Activated CD4-positive, alpha-beta T cell treated with anti-CD3 and anti-CD28 coated beads, Interleukin-10, Interleukin-2, amounts not matched to agents 100 ng/mL and 50 ng/mL, durations not matched to agents 16 hours and 8 hours (primary cell): ENCODE results near the gene WNT11.
"Not testable (repeated sequence)": the region's sequence is repeated elsewhere in the genome, so short reads cannot be mapped to it uniquely, and the experiment has no call there.

Experiments used
- DNase-seq: peaks from one replicate; pipeline ENCODE4 v3.0.0-alpha.2; 2020

The WNT11 gene

DNA sequence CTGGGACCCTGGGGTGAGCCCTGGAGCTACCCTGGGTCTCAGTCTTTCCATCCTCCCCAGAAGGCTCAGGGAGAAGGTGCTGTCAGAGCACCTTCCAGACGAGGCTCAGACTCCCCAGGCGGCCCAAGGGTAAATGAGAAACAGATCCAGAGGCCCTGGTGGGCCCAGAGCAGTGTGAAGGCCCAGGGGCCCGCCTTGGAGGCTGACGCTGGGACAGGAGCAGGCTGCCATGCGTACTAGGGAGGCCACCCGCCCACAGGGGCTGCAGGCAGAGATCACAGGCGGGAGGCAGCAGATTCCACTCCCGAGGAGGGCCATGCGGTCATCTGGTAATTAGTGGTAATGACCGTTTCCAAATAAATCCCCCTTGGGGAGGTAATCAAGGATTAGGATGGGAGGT, 5.2 kb downstream of the WNT11 start:
- no peak for DNase-seq

GRCh38 chr11:76200006-76200940, 6.0 kb downstream of the WNT11 start:
- DNase-seq = no peak

DNA sequence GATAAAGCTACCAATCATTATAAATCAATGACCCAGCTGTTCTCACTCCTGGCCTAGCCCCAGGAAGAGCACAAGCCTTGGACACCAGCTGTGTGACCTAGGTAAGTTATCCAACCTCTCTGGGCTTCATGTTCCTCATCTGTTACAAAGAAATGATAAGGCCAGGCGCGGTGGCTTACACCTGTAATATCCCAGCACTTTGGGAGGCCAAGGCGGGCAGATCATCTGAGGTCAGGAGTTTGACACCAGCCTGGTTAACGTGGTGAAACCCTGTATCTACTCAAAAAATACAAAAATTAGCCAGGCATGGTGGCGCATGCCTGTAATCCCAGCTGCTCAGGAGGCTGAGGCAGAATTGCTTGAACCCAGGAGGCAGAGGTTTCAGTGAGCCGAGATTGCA, 7.6 kb downstream of the WNT11 start:
- DNase-seq = not testable (repeated sequence)

DNA sequence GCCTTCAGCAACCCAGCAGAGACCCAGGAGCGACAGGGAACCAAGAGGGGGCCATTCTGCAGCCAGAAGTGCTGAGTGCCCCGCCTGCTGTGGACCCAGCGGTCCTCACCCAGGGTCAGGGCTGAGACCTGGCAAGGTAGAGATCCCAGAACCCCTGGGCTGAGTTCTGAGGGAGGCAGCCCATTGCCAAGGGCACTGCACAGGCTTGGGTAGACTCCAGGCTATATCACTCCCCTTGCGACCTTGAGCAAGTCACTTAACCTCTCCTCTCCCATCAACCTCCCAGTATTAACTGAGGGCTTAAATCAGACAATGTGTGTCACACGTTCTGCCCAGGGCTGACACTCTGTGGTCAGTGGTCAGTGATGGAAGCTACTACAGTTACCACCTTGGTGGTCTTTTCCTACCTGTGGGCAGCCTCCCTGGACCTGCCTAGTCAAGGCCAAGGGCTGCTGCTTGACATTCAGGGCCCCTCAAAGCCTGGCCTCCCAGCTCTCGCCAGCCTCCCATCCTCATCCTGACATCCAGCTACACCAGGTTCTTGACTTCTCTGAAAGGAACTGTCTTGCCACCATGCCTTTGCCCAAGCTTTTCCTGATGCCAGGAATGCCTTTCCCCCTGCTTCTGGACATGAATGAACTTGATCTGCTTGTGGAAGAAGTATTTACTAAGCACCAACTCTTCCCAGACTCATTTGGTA, 8.2 kb downstream of the WNT11 start:
- DNase-seq = no peak

DNA sequence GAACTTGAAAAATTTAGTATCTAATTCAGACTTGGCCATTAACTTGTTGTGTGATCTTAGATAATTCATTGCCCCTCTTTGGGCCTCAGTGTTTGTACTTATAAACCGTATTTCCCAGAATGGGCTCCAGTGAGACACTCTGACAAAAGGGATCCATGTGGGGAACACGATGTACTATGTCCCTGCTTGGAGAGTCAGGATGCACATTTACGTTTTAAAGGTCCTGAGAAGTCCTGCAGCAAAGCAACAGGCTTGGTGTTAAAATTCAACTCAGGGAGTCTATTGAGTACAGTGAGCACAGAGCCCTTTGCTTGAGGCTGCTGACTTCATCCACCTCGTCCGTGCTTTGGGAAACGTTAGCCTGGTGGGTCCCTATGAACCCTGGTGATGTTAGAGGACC, 9.0 kb downstream of the WNT11 start:
- no peak for DNase-seq

DNA sequence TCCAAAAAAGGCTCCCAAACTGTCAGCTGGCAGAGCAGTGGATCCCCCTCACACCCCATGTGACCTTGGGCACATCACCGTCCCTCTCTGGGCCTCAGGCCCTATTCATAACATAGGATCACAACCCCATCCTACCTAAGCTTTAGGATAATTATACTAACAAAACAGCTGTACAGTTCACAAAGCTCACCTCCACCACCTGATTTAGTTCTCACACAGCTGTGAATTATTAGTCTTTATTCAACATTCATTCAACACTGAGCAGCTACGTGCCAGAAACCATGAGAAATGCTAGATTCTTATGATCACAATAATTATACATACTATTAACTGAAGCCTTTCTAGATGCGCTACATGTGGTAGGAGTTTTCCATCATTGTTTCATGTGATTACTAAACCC, 9.5 kb downstream of the WNT11 start:
- DNase-seq = no peak

- DNase-seq = no peak
Measured at GRCh38 chr11:76194872-76195668, 11.2 kb downstream of the WNT11 start.

DNA sequence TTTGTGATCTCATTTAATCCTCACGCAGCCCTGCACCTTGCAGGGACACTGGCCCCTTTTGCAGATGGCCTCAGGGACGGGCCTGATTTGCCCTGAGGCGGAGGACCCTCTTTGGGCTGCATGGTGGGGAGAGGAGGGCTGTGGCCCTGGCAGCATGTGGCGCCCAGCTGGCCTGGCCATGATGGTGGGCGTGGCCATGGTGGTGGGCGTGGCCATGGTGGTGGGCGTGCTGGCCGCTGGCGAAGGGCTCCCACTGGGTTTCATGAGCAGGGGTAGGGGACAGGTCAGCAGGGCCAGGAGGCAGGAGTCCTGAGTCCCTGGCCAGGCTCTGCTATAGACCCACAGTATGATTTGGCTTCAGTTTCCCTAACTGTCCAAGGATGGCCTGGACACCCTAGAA, 13.1 kb downstream of the WNT11 start:
- no peak for DNase-seq

DNA sequence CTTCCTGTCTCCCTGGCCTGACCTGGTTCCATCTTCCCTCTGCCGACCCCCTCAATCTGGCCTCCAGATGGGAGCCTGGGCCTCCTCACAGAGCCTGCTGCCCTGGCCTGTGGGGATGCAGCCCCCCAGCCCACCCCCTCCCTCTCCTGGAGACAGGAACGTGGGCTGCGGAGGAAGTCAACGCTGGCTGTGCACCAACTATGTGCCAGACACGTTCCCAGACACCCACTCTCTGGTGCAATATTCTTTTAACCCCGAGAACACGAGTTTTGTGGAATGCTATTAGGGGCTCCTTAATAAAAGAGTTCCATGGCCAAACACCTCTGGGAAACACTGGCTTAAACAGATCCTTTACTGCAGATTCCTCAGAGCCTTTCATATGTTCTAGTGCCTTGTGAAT, 15.9 kb downstream of the WNT11 start:
- no peak for DNase-seq

DNA sequence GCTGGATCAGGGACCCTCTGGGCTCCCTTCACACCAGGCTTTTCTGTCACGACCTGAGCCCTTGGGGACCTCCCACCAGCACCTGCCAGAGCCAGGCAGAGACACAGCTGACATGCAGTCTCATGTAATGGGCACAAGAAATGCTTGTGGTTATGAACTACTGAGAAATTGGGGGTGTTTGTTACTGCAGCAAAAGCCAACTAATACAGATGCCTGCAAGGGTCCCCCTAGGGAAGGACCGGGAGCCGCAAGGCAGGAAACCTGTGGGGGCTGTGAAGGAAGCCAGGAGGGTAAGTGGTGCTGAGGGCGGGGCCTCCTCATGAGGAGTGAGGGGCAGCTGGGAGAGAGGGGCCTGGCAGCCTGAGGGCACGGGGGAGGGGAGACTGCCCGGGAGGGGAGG, 16.6 kb downstream of the WNT11 start:
- DNase-seq = no peak

DNA sequence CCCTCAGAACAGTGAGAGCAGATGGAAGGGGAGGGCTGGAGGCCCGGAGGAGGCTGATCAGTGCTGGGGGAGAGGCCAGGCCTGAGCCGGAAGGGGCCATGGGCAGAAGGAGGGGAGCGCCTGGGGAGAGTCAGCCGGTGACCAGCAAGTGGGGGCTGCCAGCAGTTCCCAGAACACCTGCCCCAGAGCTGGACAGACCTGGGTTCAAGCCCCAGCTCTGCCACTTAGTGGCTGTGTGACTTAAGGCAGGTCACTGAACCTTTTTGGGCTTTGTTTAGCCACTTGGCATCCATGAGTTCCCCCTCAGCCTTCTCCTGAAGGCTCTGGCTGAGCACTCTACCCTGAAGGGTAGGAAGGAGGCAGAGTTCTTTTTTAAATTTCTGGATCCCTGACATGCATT, 17.4 kb downstream of the WNT11 start:
- DNase-seq = no peak

DNA sequence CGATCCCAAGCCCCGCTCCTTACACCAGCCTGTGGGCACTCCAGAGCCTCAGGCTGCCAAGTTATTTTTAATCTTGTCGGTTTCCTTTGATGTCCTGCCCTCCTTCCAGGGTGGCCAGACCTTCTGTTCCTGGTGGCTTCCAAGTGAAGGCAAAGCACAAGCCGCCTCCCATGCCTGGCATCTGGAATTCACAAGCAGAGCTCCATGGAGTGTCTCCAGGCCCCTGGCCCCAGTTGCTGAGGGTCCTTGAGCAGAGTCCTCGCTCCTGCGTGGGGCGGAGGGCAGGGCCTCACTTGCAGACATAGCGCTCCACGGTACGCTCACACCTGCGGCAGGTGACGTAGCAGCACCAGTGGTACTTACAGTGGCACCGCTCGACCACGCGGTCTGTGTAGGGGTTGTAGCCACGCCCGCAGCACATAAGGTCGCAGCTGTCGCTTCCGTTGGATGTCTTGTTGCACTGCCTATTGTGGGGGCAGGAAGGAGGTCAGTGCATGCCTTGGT, 19.5 kb downstream of the WNT11 start:
- DNase-seq = no peak

DNA sequence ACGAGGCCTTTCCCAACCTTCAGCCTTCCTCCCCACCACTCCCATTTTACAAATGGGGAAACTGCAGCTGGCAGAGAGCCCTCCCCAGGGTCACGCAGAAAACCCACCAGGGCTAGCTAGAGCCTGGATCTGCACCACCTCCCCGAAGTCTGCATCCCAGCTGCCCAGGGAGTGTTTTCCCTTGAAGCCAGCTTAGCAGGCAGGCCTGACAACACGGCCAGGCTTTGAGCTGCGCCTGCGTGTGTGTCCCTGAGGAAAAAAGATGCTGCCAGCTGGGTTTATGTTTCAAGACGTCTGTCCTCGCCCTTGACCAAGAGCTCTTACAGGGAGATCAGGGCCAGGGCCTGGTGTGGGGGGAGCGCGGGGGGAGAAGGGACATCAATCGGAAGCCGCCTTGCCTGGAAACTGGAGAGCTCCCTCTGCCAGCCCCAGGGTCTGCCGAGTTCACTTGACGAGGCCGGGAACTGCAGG, 20.3 kb downstream of the WNT11 start:
- DNase-seq = no peak

- DNase-seq = no peak
Measured at GRCh38 chr11:76185511-76185910, 20.8 kb downstream of the WNT11 start.

GRCh38 chr11:76184551-76184993, 21.7 kb downstream of the WNT11 start:
- DNase-seq = no peak

DNA sequence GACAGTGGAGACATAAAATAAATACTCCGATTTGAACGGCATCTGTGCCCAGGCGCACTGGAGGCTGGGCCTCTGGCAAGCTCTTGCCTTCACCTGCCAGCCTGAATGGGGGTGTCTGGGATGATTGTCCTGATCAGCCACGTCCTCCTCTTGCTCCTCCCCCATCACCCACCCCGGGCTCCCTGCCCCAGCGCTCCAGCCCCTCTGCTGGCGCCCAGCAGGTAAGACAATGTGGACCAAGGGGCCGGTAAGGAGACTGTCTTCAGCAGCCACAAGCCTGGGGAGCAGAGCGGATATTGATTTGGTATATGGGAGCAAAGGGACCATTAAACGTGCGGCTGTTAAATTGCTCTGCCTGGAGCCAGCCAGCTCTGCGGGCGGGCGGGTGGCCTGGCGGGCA, 24.9 kb downstream of the WNT11 start:
- DNase-seq = no peak

DNA sequence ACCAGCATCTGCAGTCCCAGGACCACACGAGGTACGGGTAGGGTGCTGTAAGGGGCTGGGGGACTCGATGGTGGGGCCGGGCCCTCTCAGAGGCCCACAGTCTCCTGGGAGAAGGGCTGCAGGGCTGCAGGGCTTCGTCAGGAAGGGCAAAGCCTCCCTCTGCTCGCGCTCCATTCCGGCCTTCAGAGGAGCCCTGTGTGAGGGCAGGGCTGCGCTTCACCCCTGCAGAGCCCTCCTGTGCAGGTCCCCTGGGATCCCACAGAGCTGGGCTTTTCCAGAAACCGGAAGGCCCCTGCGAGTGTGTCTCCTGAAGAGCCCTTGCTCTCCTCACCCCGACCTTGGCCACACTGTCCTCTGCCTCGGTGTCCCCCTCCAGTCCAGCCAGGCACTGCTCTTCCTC, 27.2 kb downstream of the WNT11 start:
- DNase-seq = no peak

- DNase-seq = no peak
Measured at GRCh38 chr11:76177250-76177686, 29.0 kb downstream of the WNT11 start.

GRCh38 chr11:76176463-76176862, 29.8 kb downstream of the WNT11 start:
- DNase-seq = no peak

GRCh38 chr11:76175783-76176182, 30.5 kb downstream of the WNT11 start:
- no peak for DNase-seq

DNA sequence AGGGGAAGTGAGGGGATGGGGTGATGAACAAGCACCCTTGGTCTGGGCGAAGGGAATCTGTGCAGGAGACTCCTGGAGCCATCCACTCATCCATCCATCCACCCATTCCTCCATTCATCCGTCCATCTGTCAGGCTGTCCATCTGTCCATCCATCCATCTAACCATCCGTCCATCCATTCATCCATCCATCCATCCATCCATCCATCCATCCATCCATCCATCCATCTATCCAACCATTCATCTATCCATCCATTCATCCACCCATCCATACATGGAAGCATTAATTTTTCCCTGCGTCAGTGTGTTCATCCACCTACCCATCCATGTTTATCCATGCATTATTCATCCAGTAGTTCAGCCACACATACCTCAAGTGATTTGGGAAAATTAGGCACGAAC, 32.0 kb downstream of the WNT11 start:
- DNase-seq = no peak

DNA sequence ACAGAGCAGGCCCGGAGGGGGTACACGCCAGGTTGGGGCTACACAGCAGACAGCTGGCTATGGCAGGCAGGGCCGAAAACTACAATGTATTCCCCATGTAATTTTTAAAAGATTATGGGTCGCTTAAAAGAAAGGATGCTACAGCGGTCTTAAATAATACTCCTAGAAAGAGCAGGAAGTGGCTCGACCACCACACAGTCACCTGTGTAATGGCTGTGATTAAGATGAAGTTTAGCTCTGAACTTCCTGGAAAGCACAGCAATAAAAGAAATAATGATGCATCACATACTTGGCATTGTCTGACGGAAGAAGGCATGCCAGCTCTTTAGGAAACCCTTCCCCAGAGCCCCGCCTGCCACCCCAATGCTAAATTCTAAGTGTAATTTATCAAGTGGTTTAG, 32.6 kb downstream of the WNT11 start:
- no peak for DNase-seq

DNA sequence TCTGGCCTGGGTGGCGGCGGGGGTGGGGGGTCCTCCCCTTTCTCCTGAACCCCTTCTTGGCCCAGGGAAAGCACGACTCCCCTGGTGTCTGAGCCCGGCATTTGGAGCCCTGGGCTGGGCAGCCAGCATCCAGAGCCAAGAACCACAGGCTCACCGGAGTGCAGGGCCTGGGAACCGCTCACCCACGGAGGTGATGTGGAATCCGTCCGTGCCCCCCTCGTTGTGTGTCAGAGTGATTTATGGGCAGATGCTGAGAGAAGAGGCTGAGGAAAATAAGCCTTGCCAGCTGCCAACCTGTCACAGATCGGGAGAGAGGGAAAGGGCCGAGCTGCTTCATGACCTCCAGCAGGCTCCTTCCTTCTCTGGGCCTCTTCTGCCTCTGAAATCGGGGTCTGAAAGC, 33.7 kb downstream of the WNT11 start:
- no peak for DNase-seq
